GM06990 (cell line): ENCODE measurements around the gene SBF2.

ENCODE experiments used
- DNase-seq: peaks from one replicate; pipeline ENCODE4 v3.0.0-alpha.2; 2011; ENCODE audit not compliant: insufficient read length; ENCODE audit errors: extremely low read depth
- H3K27me3 ChIP-seq: replicated peaks from 2 replicates; pipeline ENCODE4 v1.6.0; 2011; ENCODE audit warnings: low read length; ENCODE audit not compliant: control insufficient read depth, insufficient read depth
- H3K36me3 ChIP-seq: 2 replicates; pipeline ENCODE4 v1.5.1; 2011; ENCODE audit warnings: low read length; ENCODE audit not compliant: control insufficient read depth, insufficient read depth
- H3K4me3 ChIP-seq: replicated peaks from 2 replicates; pipeline ENCODE4 v1.5.1; 2011; ENCODE audit warnings: low read depth, mild to moderate bottlenecking, control low read depth, low read length
- CTCF ChIP-seq: IDR thresholded peaks from 2 replicates; pipeline ENCODE4 v1.5.1; 2011; ENCODE audit warnings: low read length, control low read depth, mild to moderate bottlenecking, inconsistent platforms; ENCODE audit not compliant: insufficient read depth, poor library complexity, severe bottlenecking

SBF2 gene

GRCh38 chr11:10319702-10320558, 25.9 kb upstream of the SBF2 start:
- no peak overlapping the region for H3K4me3 ChIP-seq
- H3K27me3 ChIP-seq = no peaks in the 10 kb centered on the region; the same call in 1 of the 2 replicates
- DNase-seq = no peak
- no peak for TF ChIP-seq CTCF
- no peaks in the 10 kb centered on the region for H3K36me3 ChIP-seq

GRCh38 chr11:10318527-10318802, 24.4 kb upstream of the SBF2 start:
- Histone ChIP-seq H3K27me3 (no peaks in the 10 kb centered on the region; the same call in 1 of the 2 replicates), H3K4me3 (no peak overlapping the region), H3K36me3 (no peaks in the 10 kb centered on the region)
- DNase-seq = no peak
- no peak for TF ChIP-seq CTCF

GRCh38 chr11:10317776-10318526, 23.9 kb upstream of the SBF2 start:
- TF ChIP-seq CTCF = no peak
- H3K27me3 ChIP-seq = no peaks in the 10 kb centered on the region
- peak overlapping the region; percentile 36 for H3K4me3 ChIP-seq
- peak; percentile 70 for DNase-seq
- H3K36me3 ChIP-seq = no peaks in the 10 kb centered on the region

- Histone ChIP-seq H3K27me3 (no peaks in the 10 kb centered on the region), H3K36me3 (no peaks in the 10 kb centered on the region), H3K4me3 (peak overlapping the region; percentile 36)
- DNase-seq = no peak
- TF ChIP-seq CTCF = no peak
Measured at GRCh38 chr11:10317151-10317755, 23.2 kb upstream of the SBF2 start.

- Histone ChIP-seq H3K4me3 (no peak overlapping the region), H3K27me3 (no peaks in the 10 kb centered on the region), H3K36me3 (no peaks in the 10 kb centered on the region)
- TF ChIP-seq CTCF = no peak
- DNase-seq = no peak
Measured at GRCh38 chr11:10315083-10315482, 21.1 kb upstream of the SBF2 start.
